BJ (cell line): Measurements from ENCODE around the gene GNAI1. TPM values are rescaled to one million over a fixed set of nuclear protein-coding genes. Genes with fewer than 3 reads are reported as not detected.

ENCODE experiments used
- CTCF ChIA-PET: fragments of 350-600 bp; formaldehyde crosslinking; extraction: SDS; loops from one replicate; lab custom pipeline; 2021; ENCODE audit warnings: antibody characterized with exemption, inconsistent platforms; lab: Yijun Ruan, JAX
- POLR2A ChIA-PET: fragments of 300-600 bp; sonication (Branson Sonifier 250); formaldehyde crosslinking; extraction: SDS; loops from one replicate; lab custom pipeline; 2021; ENCODE audit warnings: antibody characterized with exemption; lab: Charles Lee
- DNase-seq: peaks from one replicate; pipeline ENCODE4 v3.0.0-alpha.2; 2011; ENCODE audit warnings: low read depth
- H3K27me3 ChIP-seq: 2 replicates; pipeline ENCODE4 v1.6.0; 2011; ENCODE audit warnings: low read length; ENCODE audit not compliant: control insufficient read depth, insufficient read depth
- H3K36me3 ChIP-seq: 2 replicates; pipeline ENCODE4 v1.5.1; 2011; ENCODE audit warnings: low read length; ENCODE audit not compliant: control insufficient read depth, insufficient read depth
- H3K4me3 ChIP-seq: 2 replicates; pipeline ENCODE4 v1.5.1; 2011; ENCODE audit warnings: low read depth, mild to moderate bottlenecking, control low read depth, low read length
- polyA minus RNA-seq: library from RNA; depleted of rRNA, polyadenylated mRNA; stranded (reverse); fragments of >200 nt; gene quantifications from 2 replicates; pipeline ENCODE4 v1.2.3, GENCODE V29; 2011; rRNA and poly(A)+ RNA removed
- polyA plus RNA-seq: library from polyadenylated mRNA; depleted of rRNA; stranded (reverse); fragments of >200 nt; gene quantifications from 2 replicates; pipeline ENCODE4 v1.2.3, GENCODE V29; 2011; rRNA removed
- TF ChIP-seq, protein P1 (sequence below): IDR thresholded peaks from 2 replicates; pipeline ENCODE4 v1.5.1; 2011; ENCODE audit warnings: low read depth, mild to moderate bottlenecking, control low read depth, inconsistent platforms, low read length, moderate library complexity; ENCODE audit not compliant: insufficient read depth

Gene GNAI1
- polyA plus RNA-seq (19.4 and 51.6 TPM in 2 replicates), polyA minus RNA-seq (18.1 and 18.4 TPM in 2 replicates)

DNA sequence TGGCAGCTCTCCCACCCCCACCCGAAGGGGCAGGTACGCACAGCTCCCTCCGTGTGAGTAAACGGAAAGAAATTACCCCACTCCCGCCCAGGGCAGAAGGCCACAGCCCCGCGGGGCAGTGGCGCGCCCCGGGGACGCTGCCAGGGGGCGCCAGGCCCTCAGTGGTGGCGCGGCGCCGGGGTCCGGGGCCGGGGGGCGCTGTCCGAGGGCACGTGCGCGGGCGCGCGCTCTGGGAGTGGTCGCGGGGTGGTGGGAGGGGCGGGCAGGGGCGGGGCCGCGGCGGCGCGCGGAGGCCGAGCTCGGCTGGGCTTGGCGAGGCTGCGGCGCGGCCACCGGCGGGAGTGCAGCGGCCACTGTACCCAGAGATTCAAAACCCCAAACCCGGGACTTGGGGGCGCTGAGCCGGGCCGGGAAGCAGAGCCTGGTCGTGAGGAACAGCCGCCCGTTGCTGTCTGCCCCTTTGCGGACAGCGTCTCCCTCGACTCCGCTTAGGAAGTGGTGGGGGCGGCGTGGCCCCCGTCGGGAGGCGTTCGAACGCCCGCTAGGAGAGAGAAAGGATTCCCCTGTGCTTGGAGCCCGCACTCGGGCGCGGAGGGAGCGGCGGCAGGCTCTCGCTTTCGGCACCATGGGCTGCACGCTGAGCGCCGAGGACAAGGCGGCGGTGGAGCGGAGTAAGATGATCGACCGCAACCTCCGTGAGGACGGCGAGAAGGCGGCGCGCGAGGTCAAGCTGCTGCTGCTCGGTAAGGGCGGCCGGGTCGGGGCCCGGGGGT lies at the start of gene GNAI1:
TSS of gene GNAI1 (plus strand) at position 296 of the 773 bp plus-strand sequence. CDS start at position 626, 330 bp downstream.
- ChIA-PET POLR2A (interaction anchor here (0.6 to 0.9 kb wide), 3 partner anchors 9 to 786 kb away, joined by 3 to 4 read pairs (median 3); no protein-coding TSS in a partner anchor), CTCF (interaction anchor here (0.6 to 3.5 kb wide), 24 partner anchors 11 to 539 kb away, joined by 3 to 15 read pairs (median 4); no protein-coding TSS in a partner anchor)
- H3K4me3 ChIP-seq: peak within 1 kb of the TSS; percentile 95
- H3K27me3 ChIP-seq: no peaks in the 10 kb centered on the region
- TF ChIP-seq, protein P1, sequence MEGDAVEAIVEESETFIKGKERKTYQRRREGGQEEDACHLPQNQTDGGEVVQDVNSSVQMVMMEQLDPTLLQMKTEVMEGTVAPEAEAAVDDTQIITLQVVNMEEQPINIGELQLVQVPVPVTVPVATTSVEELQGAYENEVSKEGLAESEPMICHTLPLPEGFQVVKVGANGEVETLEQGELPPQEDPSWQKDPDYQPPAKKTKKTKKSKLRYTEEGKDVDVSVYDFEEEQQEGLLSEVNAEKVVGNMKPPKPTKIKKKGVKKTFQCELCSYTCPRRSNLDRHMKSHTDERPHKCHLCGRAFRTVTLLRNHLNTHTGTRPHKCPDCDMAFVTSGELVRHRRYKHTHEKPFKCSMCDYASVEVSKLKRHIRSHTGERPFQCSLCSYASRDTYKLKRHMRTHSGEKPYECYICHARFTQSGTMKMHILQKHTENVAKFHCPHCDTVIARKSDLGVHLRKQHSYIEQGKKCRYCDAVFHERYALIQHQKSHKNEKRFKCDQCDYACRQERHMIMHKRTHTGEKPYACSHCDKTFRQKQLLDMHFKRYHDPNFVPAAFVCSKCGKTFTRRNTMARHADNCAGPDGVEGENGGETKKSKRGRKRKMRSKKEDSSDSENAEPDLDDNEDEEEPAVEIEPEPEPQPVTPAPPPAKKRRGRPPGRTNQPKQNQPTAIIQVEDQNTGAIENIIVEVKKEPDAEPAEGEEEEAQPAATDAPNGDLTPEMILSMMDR: peak; percentile 44
- DNase-seq: no peak
- H3K36me3 ChIP-seq: no peaks in the 10 kb centered on the region

- Histone ChIP-seq H3K27me3 (no peaks in the 10 kb centered on the region), H3K4me3 (no peak overlapping the region), H3K36me3 (no peaks in the 10 kb centered on the region)
- ChIA-PET POLR2A (no interaction called here), CTCF (interaction anchor here (1.7 to 3.3 kb wide), 2 partner anchors 9 to 305 kb away, joined by 8 to 16 read pairs; no protein-coding TSS in a partner anchor)
- TF ChIP-seq, protein P1: no peak
- peak; percentile 35 for DNase-seq
Measured at GRCh38 chr7:80087051-80087770, 47.4 kb upstream of the GNAI1 start.

- TF ChIP-seq, protein P1: no peak
- Histone ChIP-seq H3K4me3 (no peak overlapping the region), H3K27me3 (no peaks in the 10 kb centered on the region), H3K36me3 (no peaks in the 10 kb centered on the region)
- ChIA-PET POLR2A (no interaction called here), CTCF (interaction anchor here (1.4 to 3.3 kb wide), 3 partner anchors 9 to 571 kb away, joined by 4 to 16 read pairs (median 8); no protein-coding TSS in a partner anchor)
- DNase-seq: no peak
Measured at GRCh38 chr7:80087771-80088170, 46.9 kb upstream of the GNAI1 start.

GRCh38 chr7:80088705-80089104 lies 45.9 kb upstream of the GNAI1 start:
- Histone ChIP-seq H3K36me3 (no peaks in the 10 kb centered on the region), H3K27me3 (no peaks in the 10 kb centered on the region), H3K4me3 (no peak overlapping the region)
- no peak for DNase-seq
- TF ChIP-seq, protein P1: no peak
- ChIA-PET CTCF (interaction anchor here (0.8 to 3.3 kb wide), 7 partner anchors 8 to 570 kb away, joined by 3 to 16 read pairs (median 4); no protein-coding TSS in a partner anchor), POLR2A (no interaction called here)
